K562 (cell line): Measurements from ENCODE around the gene GDAP2. TPM values are rescaled to one million over a fixed set of nuclear protein-coding genes. Genes with fewer than 3 reads are reported as not detected.

ENCODE experiments used
- ATAC-seq: fragments of 200-7000 bp; cut with Tn5 transposase; 3 replicates; pipeline ENCODE4 v1.9.1; 2020; ENCODE audit warnings: moderate library complexity
- BruUV-seq: library from RNA; stranded (reverse); fragments of 400-500 nt; replicated peaks from 2 replicates; lab custom pipeline; 2021; lab: Mats Ljungman, UMichigan
- CTCF ChIA-PET: fragments of 300-600 bp; formaldehyde crosslinking; extraction: SDS; loops from one replicate; lab custom pipeline; 2021; ENCODE audit warnings: low intra/inter-chr PET ratio; lab: Yijun Ruan, JAX
- POLR2A ChIA-PET: fragments of 300-600, 350-650 bp; sonication (Branson Sonifier 250); formaldehyde crosslinking; extraction: SDS; loops from one replicate; lab custom pipeline; 2021; ENCODE audit warnings: antibody characterized with exemption, inconsistent platforms; lab: Yijun Ruan, JAX
- DNase-seq, 4 experiments: peaks; one replicate each; pipeline versions ENCODE4 v3.0.0 to v3.0.0-alpha.2; 2011 to 2018; ENCODE audit warnings: low spot score in 3 of 4, mixed read lengths in 3 of 4; ENCODE audit errors: extremely low read depth in 1 of 4
- FAIRE-seq: peaks from 2 replicates; lab custom pipeline; 2011; peaks lifted over from hg19 to GRCh38; lab: Jason Lieb, UNC
- H2AFZ ChIP-seq: 2 replicates; pipeline ENCODE4 v1.6.0; 2011; ENCODE audit warnings: low read depth, low read length, control low read depth, inconsistent platforms
- H3K27ac ChIP-seq: fragments of 200-600 bp; 3 replicates; pipeline ENCODE4 v1.8.0; 2011; ENCODE audit warnings: low read depth, mild to moderate bottlenecking, control low read depth, inconsistent platforms, low read length, moderate library complexity, mixed read lengths; ENCODE audit errors: extremely low read depth
- H3K27me3 ChIP-seq, 2 experiments: fragments of 300-600 bp in 1 of 2; 2 replicates in 1 of 2; 3 replicates in 1 of 2; pipeline versions ENCODE4 v1.6.0 to v1.8.0; 2011; ENCODE audit warnings: inconsistent platforms in 2 of 2, low read length in 2 of 2, mild to moderate bottlenecking in 1 of 2, mixed read lengths in 1 of 2, moderate library complexity in 1 of 2; ENCODE audit not compliant: control insufficient read depth in 2 of 2, insufficient read depth in 2 of 2
- H3K36me3 ChIP-seq: fragments of 300-600 bp; 3 replicates; pipeline ENCODE4 v1.8.0; 2011; ENCODE audit warnings: mild to moderate bottlenecking, low read length, inconsistent platforms; ENCODE audit not compliant: control insufficient read depth, insufficient read depth
- H3K4me1 ChIP-seq, 2 experiments: fragments of 200-600 bp in 1 of 2; replicated peaks in 1 of 2; 2 replicates in 1 of 2; 3 replicates in 1 of 2; pipeline versions ENCODE4 v1.5.1 to v1.8.0; 2011; ENCODE audit warnings: inconsistent platforms in 2 of 2, low read length in 2 of 2, mild to moderate bottlenecking in 1 of 2, mixed read lengths in 1 of 2, moderate library complexity in 1 of 2; ENCODE audit not compliant: control insufficient read depth in 2 of 2, insufficient read depth in 2 of 2
- H3K4me2 ChIP-seq: 2 replicates; pipeline ENCODE4 v1.6.1; 2011; ENCODE audit warnings: low read length, control low read depth, inconsistent platforms, mixed read lengths; ENCODE audit not compliant: insufficient read depth
- H3K4me3 ChIP-seq: fragments of 200-600 bp; sonication (generic), shearing (Covaris generic); 2 replicates; pipeline ENCODE4 v1.5.1; 2016; ENCODE audit warnings: control low read depth, inconsistent platforms
- H3K79me2 ChIP-seq: fragments of 200-600 bp; 3 replicates; pipeline ENCODE4 v1.8.0; 2011; ENCODE audit warnings: low read length, inconsistent platforms; ENCODE audit not compliant: control insufficient read depth, insufficient read depth
- H3K9ac ChIP-seq, 2 experiments: 2 replicates each; pipeline versions ENCODE4 v1.6.0 to v1.6.1; 2011; ENCODE audit warnings: low read depth in 2 of 2, low read length in 2 of 2, control low read depth in 1 of 2, inconsistent platforms in 1 of 2, mild to moderate bottlenecking in 1 of 2, mixed read lengths in 1 of 2; ENCODE audit not compliant: insufficient read depth in 1 of 2
- H3K9me1 ChIP-seq: one replicate; pipeline ENCODE4 v1.6.0; 2011; ENCODE audit warnings: inconsistent platforms, mild to moderate bottlenecking, low read length, moderate library complexity; ENCODE audit not compliant: control insufficient read depth, insufficient read depth
- H3K9me3 ChIP-seq: replicated peaks from 2 replicates; pipeline ENCODE4 v1.5.1; 2011; ENCODE audit warnings: low read depth, low read length, inconsistent platforms; ENCODE audit not compliant: control insufficient read depth, insufficient read depth
- H4K20me1 ChIP-seq: replicated peaks from 2 replicates; pipeline ENCODE4 v1.6.1; 2011; ENCODE audit warnings: low read length, inconsistent platforms, mixed read lengths; ENCODE audit not compliant: control insufficient read depth, insufficient read depth
- AFF1 ChIP-seq, 2 experiments: fragments of 450-650 bp; IDR thresholded peaks; 2 replicates each; pipeline ENCODE4 v1.6.1; 2018; ENCODE audit warnings: mild to moderate bottlenecking in 2 of 2, low read depth in 1 of 2; ENCODE audit not compliant: partially characterized antibody in 2 of 2
- DMBX1 ChIP-seq: fragments of 250-450 bp; sonication (Bioruptor Pico); IDR thresholded peaks from 2 replicates; pipeline ENCODE4 v1.8.0; 2022; ENCODE audit warnings: inconsistent platforms, mild to moderate bottlenecking, moderate library complexity, borderline replicate concordance
- ESRRA ChIP-seq: fragments of 450-650 bp; IDR thresholded peaks from 2 replicates; pipeline ENCODE4 v1.6.1; 2014; ENCODE audit warnings: low read depth, mild to moderate bottlenecking, moderate library complexity, borderline replicate concordance
- HMG20B ChIP-seq: fragments of 250-450 bp; sonication (Bioruptor Pico); IDR thresholded peaks from 2 replicates; pipeline ENCODE4 v1.5.0; 2021; ENCODE audit warnings: mild to moderate bottlenecking
- NCOA2 ChIP-seq, 2 experiments: fragments of 450-650 bp; IDR thresholded peaks; 2 replicates each; pipeline ENCODE4 v1.6.1; 2018; ENCODE audit warnings: mild to moderate bottlenecking in 2 of 2, moderate library complexity in 1 of 2; ENCODE audit not compliant: partially characterized antibody in 2 of 2
- PHB2 ChIP-seq: fragments of 450-650 bp; IDR thresholded peaks from 2 replicates; pipeline ENCODE4 v1.6.1; 2017; ENCODE audit warnings: low read depth
- RFX5 ChIP-seq: IDR thresholded peaks from 2 replicates; pipeline ENCODE4 v1.6.1; 2011; ENCODE audit warnings: low read depth, mild to moderate bottlenecking, improper control_type of control experiment, low read length
- SUPT5H ChIP-seq: fragments of 450-650 bp; IDR thresholded peaks from 2 replicates; pipeline ENCODE4 v1.6.1; 2016
- WHSC1 ChIP-seq: IDR thresholded peaks from one replicate; pipeline ENCODE4 v1.6.1; 2012; ENCODE audit warnings: low read length, control low read depth, inconsistent platforms
- ZBTB8A ChIP-seq: fragments of 450-650 bp; IDR thresholded peaks from 2 replicates; pipeline ENCODE4 v1.6.1; 2018; ENCODE audit warnings: mild to moderate bottlenecking, moderate library complexity; ENCODE audit not compliant: partially characterized antibody
- ZEB2 ChIP-seq: fragments of 450-650 bp; IDR thresholded peaks from 2 replicates; pipeline ENCODE4 v1.6.1; 2016
- in situ Hi-C: fragments of 300-500 bp; cut with MboI; formaldehyde crosslinking; loops from 4 replicates; pipeline ENCODE4 v1.15.0; 2018; ENCODE audit warnings: inconsistent platforms, mixed read lengths
- intact Hi-C: fragments of 100-400 bp; cut with micrococcal nuclease; formaldehyde crosslinking; loops from 2 replicates; pipeline ENCODE4 v1.14.2; 2022
- polyA plus RNA-seq, 8 experiments: library from polyadenylated mRNA; depleted of rRNA in 4 of 8; stranded (reverse) in 5 of 8; unstranded in 3 of 8; fragments of >200 nt; fragmentation: Nextera tagmentation in 2 of 8; fragmentation: Illumina TruSeq in 1 of 8; extraction: Ambion mirVana in 2 of 8; extraction: Trizol in 1 of 8; gene quantifications; 2 replicates each; pipeline versions ENCODE4 v1.2.1 to v1.2.3, GENCODE V29; 2011 to 2014; ENCODE audit warnings: inconsistent platforms in 1 of 8, missing spikeins in 1 of 8
- total RNA-seq, 7 experiments: library from RNA; depleted of rRNA in 6 of 7; stranded (reverse); fragments of >200 nt in 6 of 7; fragmentation: Illumina TruSeq in 2 of 7; extraction: Trizol in 2 of 7; gene quantifications; 2 replicates each; pipeline versions ENCODE4 v1.2.1 to v1.2.3, GENCODE V29; 2011 to 2021; ENCODE audit warnings: low replicate concordance in 1 of 7

The GDAP2 gene
- total and polyA plus RNA-seq, 9 of the 15 experiments (the other 6 are each of a cell fraction or from before 2014, with no cell fraction given) = 4.1 to 23.1 (median 13.2) TPM

GRCh38 chr1:117871013-117871412 lies 58.4 kb downstream of the GDAP2 start:
- Histone ChIP-seq H2AFZ (no peak overlapping the region), H3K9me1 (no peaks in the 10 kb centered on the region), H3K4me3 (no peak overlapping the region), H3K27me3 (no peaks in the 10 kb centered on the region), H3K9ac (no peak overlapping the region), H3K79me2 (no peaks in the 10 kb centered on the region), H3K4me2 (no peak overlapping the region), H4K20me1 (no peaks in the 10 kb centered on the region), H3K9me3 (no peaks in the 10 kb centered on the region), H3K4me1 (no peaks in the 10 kb centered on the region), H3K36me3 (peaks cover 31% of the 10 kb centered on the region; the same call in 2 of the 3 replicates), H3K27ac (no peak overlapping the region)
- ATAC-seq (no peak), DNase-seq (no peak), FAIRE-seq (no peak)
- ChIA-PET CTCF (no interaction called here), POLR2A (no interaction called here)
- in situ Hi-C loops = no loop called here
- TF ChIP-seq HMG20B (CRISPR knock-in tag) (no peak), ZEB2 (no peak), NCOA2 (IDR thresholded peaks at IDR 0.05; ENCODE audit: partially characterized antibody in 2 of 2) (no peak), DMBX1 (no peak), RFX5 (no peak), ESRRA (no peak), WHSC1 (no peak), SUPT5H (no peak), ZBTB8A (no peak), PHB2 (no peak), AFF1 (IDR thresholded peaks at IDR 0.05; ENCODE audit: low read depth in 1 of 2, partially characterized antibody in 2 of 2) (no peak)
- BruUV-seq = no TSS peak
- intact Hi-C loops = no loop called here
